Loucy (cell line): Measurements from ENCODE around the gene TP53I13.

Experiments used
- H2AFZ ChIP-seq: fragments of 200-600 bp; sonication (generic); 2 replicates; pipeline ENCODE4 v1.6.0; 2016; ENCODE audit warnings: antibody characterized with exemption, mild to moderate bottlenecking, low read length, moderate library complexity
- H3F3A ChIP-seq: fragments of 200-600 bp; 2 replicates; pipeline ENCODE4 v1.6.0; 2016; ENCODE audit warnings: antibody characterized with exemption, low read depth, mild to moderate bottlenecking
- H3K27me3 ChIP-seq: fragments of 200-600 bp; sonication (generic); 2 replicates; pipeline ENCODE4 v1.6.1; 2014; ENCODE audit warnings: low read length, mild to moderate bottlenecking; ENCODE audit not compliant: insufficient read depth, poor library complexity, severe bottlenecking
- H3K36me3 ChIP-seq: fragments of 200-600 bp; sonication (generic); 2 replicates; pipeline ENCODE4 v1.6.1; 2016; ENCODE audit warnings: low read length; ENCODE audit not compliant: insufficient read depth
- H3K4me1 ChIP-seq: fragments of 200-600 bp; sonication (generic); 2 replicates; pipeline ENCODE4 v1.5.1; 2014; ENCODE audit warnings: low read length, mild to moderate bottlenecking; ENCODE audit not compliant: insufficient read depth, poor library complexity, severe bottlenecking
- H3K4me2 ChIP-seq: fragments of 200-600 bp; sonication (generic); 2 replicates; pipeline ENCODE4 v1.6.0; 2014; ENCODE audit warnings: antibody characterized with exemption, low read length, low read depth, mild to moderate bottlenecking; ENCODE audit not compliant: poor library complexity, severe bottlenecking
- H3K4me3 ChIP-seq: fragments of 200-600 bp; sonication (generic); 2 replicates; pipeline ENCODE4 v1.5.1; 2014; ENCODE audit warnings: low read length, mild to moderate bottlenecking, mixed read lengths; ENCODE audit not compliant: poor library complexity, severe bottlenecking
- H3K79me2 ChIP-seq: fragments of 200-600 bp; sonication (generic); 2 replicates; pipeline ENCODE4 v1.6.1; 2014; ENCODE audit warnings: low read length; ENCODE audit not compliant: insufficient read depth
- H3K9ac ChIP-seq: fragments of 200-600 bp; sonication (generic); 2 replicates; pipeline ENCODE4 v1.6.0; 2014; ENCODE audit warnings: mild to moderate bottlenecking, low read depth, low read length, moderate library complexity; ENCODE audit not compliant: poor library complexity, severe bottlenecking
- H3K9me2 ChIP-seq: fragments of 200-600 bp; sonication (generic); replicated peaks from 2 replicates; pipeline ENCODE4 v1.6.1; 2016; ENCODE audit warnings: low read depth, low read length, mixed read lengths
- H3K9me3 ChIP-seq: fragments of 200-600 bp; sonication (generic); 2 replicates; pipeline ENCODE4 v1.6.1; 2014; ENCODE audit warnings: mild to moderate bottlenecking, antibody characterized with exemption, low read length, low read depth; ENCODE audit not compliant: insufficient read depth
- H4K20me1 ChIP-seq: fragments of 200-600 bp; sonication (generic); 2 replicates; pipeline ENCODE4 v1.6.0; 2014; ENCODE audit warnings: antibody characterized with exemption, low read length, mild to moderate bottlenecking; ENCODE audit not compliant: insufficient read depth, poor library complexity, severe bottlenecking
- CTCF ChIP-seq: fragments of 200-600 bp; sonication (generic); conservative IDR thresholded peaks from 2 replicates; pipeline ENCODE4 v1.5.1; 2014; ENCODE audit warnings: mild to moderate bottlenecking, antibody characterized with exemption, low read length
- EZH2phosphoT487 ChIP-seq: fragments of 200-600 bp; IDR thresholded peaks from 2 replicates; pipeline ENCODE4 v1.6.1; 2018; ENCODE audit warnings: antibody characterized with exemption, mild to moderate bottlenecking, moderate library complexity, borderline replicate concordance

TP53I13 gene

DNA sequence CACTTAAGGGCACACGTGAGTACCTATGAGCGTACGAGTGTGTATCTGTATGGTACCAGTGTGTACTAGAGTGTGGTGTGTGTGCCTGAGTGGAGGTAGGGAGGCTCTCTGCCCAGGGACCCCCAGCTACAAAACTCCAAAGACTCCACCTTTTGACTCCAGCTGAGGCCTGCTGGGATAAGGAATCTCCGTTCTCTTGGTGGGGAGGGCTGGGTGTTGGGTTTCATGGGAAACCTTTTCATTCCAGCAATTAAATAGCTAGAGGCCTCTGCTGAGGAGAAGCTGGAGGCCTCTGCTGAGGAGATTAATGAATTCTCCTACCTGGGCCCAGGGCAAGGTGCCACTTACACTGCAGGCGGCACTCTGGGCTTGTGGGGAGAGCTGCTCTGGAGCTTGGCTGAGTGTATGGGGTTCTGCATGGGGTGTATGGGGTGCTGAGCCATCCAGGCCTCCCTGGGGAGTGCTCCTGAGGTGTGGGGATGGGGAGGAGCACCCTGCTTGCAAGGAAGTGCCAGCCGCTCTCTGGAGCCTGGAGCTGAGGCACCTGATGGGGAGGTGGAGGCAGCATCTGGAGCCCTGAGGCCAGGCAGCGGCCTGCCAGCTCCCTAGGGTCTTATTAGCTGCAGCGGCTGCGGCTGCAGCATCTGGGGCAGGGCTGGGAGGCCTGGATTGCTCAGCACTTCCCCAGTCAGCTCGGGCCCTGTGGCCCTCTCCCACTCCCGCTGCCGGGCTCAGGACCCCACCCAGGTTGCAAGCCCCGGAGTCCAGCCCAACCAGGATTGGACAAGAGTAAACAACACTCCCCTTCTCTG lies 29.1 kb downstream of the TP53I13 start:
- Histone ChIP-seq H3K79me2 (no peaks in the 10 kb centered on the region), H3F3A (no peaks in the 10 kb centered on the region), H3K9me3 (no peaks in the 10 kb centered on the region), H3K4me2 (no peak overlapping the region), H3K9ac (no peak overlapping the region), H2AFZ (no peak overlapping the region), H3K36me3 (no peaks in the 10 kb centered on the region), H3K4me1 (peaks cover 7% of the 10 kb centered on the region), H4K20me1 (no peaks in the 10 kb centered on the region), H3K9me2 (no peaks in the 10 kb centered on the region), H3K4me3 (no peak overlapping the region), H3K27me3 (no peaks in the 10 kb centered on the region)
- TF ChIP-seq EZH2phosphoT487 (no peak), CTCF (no peak)

DNA sequence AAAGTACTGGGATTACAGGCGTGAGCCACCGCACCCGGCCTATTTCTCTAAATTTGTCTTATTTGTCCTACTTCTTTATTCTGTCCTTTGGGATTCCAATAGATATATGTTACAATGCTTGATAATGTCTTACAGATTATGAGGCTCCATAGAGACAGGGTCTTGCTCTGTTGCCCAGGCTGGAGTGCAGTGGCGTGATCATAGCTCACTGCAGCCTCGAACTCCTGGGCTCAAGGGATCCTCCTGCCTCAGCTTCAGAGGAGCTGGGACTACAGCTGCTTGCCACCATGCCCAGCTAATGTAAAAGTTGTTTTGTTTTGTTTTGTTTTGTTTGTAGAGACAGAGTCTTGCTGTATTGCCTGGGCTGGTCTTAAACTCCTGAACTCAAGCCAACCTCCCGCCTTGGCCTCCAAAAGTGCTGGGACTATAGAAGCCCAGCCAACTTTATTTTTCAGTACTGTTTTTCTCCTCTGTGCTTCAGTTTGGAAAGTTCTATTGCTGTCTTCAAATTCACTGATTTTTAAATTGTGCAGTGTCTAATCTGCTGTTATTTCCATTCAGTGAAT lies 34.7 kb downstream of the TP53I13 start:
- no peak overlapping the region for H3K9ac ChIP-seq
- H4K20me1 ChIP-seq = no peaks in the 10 kb centered on the region
- TF ChIP-seq CTCF (no peak), EZH2phosphoT487 (no peak)
- H2AFZ ChIP-seq = no peak overlapping the region
- H3K4me1 ChIP-seq = no peaks in the 10 kb centered on the region
- H3K36me3 ChIP-seq = no peaks in the 10 kb centered on the region
- no peaks in the 10 kb centered on the region for H3K9me2 ChIP-seq
- H3K4me2 ChIP-seq = no peak overlapping the region
- H3K27me3 ChIP-seq = no peaks in the 10 kb centered on the region
- H3K4me3 ChIP-seq = no peak overlapping the region
- no peaks in the 10 kb centered on the region for H3K9me3 ChIP-seq
- no peaks in the 10 kb centered on the region for H3K79me2 ChIP-seq
- no peaks in the 10 kb centered on the region for H3F3A ChIP-seq

DNA sequence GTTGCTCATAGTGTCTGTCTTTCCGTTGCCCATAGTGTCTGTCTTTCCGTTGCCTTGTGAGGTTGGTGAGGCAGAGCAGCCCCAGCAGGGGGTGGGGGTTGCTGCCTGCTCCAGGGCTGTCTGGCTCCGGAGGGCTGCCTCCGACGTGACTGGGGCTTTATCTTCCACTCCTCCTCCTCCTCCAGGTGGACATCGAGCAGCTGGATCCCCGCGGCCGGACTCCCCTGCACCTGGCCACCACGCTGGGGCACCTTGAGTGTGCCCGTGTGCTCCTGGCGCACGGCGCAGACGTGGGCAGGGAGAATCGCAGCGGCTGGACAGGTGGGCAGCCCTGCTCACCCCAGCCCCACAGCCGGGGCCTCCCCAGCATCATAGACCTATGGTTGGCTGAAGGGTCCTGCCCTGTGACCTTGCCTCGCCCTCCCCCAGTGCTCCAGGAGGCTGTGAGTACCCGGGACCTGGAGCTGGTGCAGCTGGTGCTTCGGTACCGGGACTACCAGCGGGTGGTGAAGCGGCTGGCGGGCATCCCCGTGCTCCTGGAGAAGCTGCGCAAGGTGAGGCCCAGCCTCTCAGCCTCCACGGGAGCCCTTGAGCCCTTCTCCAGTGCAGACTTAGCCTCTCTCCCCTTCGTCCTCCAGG lies 39.2 kb downstream of the TP53I13 start:
- Histone ChIP-seq H3K79me2 (no peaks in the 10 kb centered on the region), H3K36me3 (no peaks in the 10 kb centered on the region), H4K20me1 (no peaks in the 10 kb centered on the region), H3K4me2 (no peak overlapping the region), H3K9me2 (no peaks in the 10 kb centered on the region), H3K4me1 (no peaks in the 10 kb centered on the region), H3F3A (no peaks in the 10 kb centered on the region), H2AFZ (no peak overlapping the region), H3K9me3 (no peaks in the 10 kb centered on the region), H3K9ac (no peak overlapping the region), H3K4me3 (no peak overlapping the region), H3K27me3 (no peaks in the 10 kb centered on the region)
- TF ChIP-seq CTCF = no peak
- TF ChIP-seq EZH2phosphoT487 = no peak
